Sigmoid colon (tissue), 4 donors: Measurements from ENCODE around the gene CADM2.

Source experiments
- POLR2A ChIP-seq, 2 donors: fragments of 450-650 bp; IDR thresholded peaks; one replicate each; pipeline ENCODE4 v1.6.1; 2016; ENCODE audit warnings: antibody characterized with exemption in 2 of 2, mild to moderate bottlenecking in 2 of 2, moderate library complexity in 2 of 2
- POLR2AphosphoS5 ChIP-seq, 4 donors: sonication (generic); formaldehyde crosslinking; IDR thresholded peaks; one replicate each; pipeline ENCODE4 v1.6.1; 2017; ENCODE audit warnings: antibody characterized with exemption in 4 of 4
- TF ChIP-seq, protein P1 (sequence below), 4 experiments: fragments of 450-650 bp in 3 of 4; fragments of 200-600 bp in 1 of 4; IDR thresholded peaks; one replicate each; pipeline ENCODE4 v1.5.1; 2016 to 2019; ENCODE audit warnings: antibody characterized with exemption in 4 of 4, mild to moderate bottlenecking in 3 of 4, moderate library complexity in 2 of 4

DNA sequence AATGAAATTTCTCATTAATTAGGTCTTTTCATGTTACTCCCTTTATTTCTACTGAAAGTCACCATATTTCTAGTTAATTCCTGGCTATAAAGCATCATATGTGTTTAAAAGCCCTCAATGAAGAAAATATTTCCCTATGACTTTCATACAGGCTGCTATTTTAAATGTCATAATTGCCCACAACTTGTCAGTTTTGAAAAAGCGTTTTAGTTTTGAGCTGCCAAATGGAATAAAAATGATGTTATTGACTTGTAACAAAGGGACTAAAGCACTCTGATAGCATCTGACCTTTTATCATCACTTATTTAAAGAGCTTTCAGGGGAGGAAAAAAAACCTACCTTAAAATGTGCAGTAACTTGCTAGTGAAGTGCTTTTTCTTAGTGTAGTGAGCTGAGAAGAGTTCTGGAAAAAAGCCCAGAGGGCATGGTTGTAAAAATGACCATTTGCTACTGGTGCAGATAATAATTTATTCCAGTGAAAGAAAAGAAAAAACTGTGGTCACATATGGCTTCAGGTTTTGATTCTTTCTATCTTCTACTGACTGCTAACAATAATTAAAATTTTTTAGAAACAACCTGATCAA, 877.2 kb downstream of the CADM2 start:
- TF ChIP-seq, protein P1, sequence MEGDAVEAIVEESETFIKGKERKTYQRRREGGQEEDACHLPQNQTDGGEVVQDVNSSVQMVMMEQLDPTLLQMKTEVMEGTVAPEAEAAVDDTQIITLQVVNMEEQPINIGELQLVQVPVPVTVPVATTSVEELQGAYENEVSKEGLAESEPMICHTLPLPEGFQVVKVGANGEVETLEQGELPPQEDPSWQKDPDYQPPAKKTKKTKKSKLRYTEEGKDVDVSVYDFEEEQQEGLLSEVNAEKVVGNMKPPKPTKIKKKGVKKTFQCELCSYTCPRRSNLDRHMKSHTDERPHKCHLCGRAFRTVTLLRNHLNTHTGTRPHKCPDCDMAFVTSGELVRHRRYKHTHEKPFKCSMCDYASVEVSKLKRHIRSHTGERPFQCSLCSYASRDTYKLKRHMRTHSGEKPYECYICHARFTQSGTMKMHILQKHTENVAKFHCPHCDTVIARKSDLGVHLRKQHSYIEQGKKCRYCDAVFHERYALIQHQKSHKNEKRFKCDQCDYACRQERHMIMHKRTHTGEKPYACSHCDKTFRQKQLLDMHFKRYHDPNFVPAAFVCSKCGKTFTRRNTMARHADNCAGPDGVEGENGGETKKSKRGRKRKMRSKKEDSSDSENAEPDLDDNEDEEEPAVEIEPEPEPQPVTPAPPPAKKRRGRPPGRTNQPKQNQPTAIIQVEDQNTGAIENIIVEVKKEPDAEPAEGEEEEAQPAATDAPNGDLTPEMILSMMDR (IDR thresholded peaks at IDR 0.05), result no peak
- no peak for TF ChIP-seq POLR2A (IDR thresholded peaks at IDR 0.05)
- TF ChIP-seq POLR2AphosphoS5 (IDR thresholded peaks at IDR 0.05), result no peak
